CD4-positive, alpha-beta memory T cell (primary cell): Measurements from ENCODE around the gene NLRP3. TPM values are rescaled to one million over a fixed set of nuclear protein-coding genes. Genes with fewer than 3 reads are reported as not detected.

ENCODE experiments used
- CTCF ChIA-PET: fragments of 350-600 bp; sonication (Branson Sonifier 250); formaldehyde crosslinking; loops from one replicate; lab custom pipeline; 2021; ENCODE audit warnings: inconsistent platforms; ENCODE audit not compliant: partially characterized antibody; lab: Charles Lee
- POLR2A ChIA-PET: fragments of 350-600 bp; sonication (Branson Sonifier 250); formaldehyde crosslinking; loops from one replicate; lab custom pipeline; 2021; ENCODE audit not compliant: partially characterized antibody; lab: Charles Lee
- DNase-seq, 5 donors: peaks; one replicate each; pipeline versions ENCODE4 v3.0.0 to v3.0.0-alpha.2; 2020 to 2022; ENCODE audit warnings: mixed read lengths in 1 of 5
- H3K27ac ChIP-seq: one replicate; pipeline ENCODE4 v1.7.0; 2013; ENCODE audit warnings: low read depth, low read length
- H3K27me3 ChIP-seq: 2 replicates; pipeline ENCODE4 v1.7.0; 2013; ENCODE audit warnings: mild to moderate bottlenecking, low read length, moderate library complexity; ENCODE audit not compliant: insufficient read depth
- H3K36me3 ChIP-seq: 2 replicates; pipeline ENCODE4 v1.7.0; 2013; ENCODE audit warnings: mild to moderate bottlenecking, low read length, moderate library complexity; ENCODE audit not compliant: insufficient read depth
- H3K4me1 ChIP-seq: 2 replicates; pipeline ENCODE4 v1.7.0; 2013; ENCODE audit warnings: mild to moderate bottlenecking, low read length, moderate library complexity; ENCODE audit not compliant: insufficient read depth
- H3K4me3 ChIP-seq, 2 donors: one replicate each; pipeline ENCODE4 v1.7.0; 2013; ENCODE audit warnings: low read length in 2 of 2, mild to moderate bottlenecking in 1 of 2
- H3K9me3 ChIP-seq, 2 donors: one replicate each; pipeline ENCODE4 v1.7.0; 2013; ENCODE audit warnings: low read length in 2 of 2, control low read depth in 1 of 2; ENCODE audit not compliant: control insufficient read depth in 1 of 2
- H3K27ac Mint-ChIP-seq, 7 donors: one replicate each; pipeline ENCODE4 v1.8.0; 2020 to 2021; ENCODE audit warnings: mixed read lengths in 7 of 7, mild to moderate bottlenecking in 6 of 7, inconsistent platforms in 3 of 7, moderate library complexity in 3 of 7
- H3K27me3 Mint-ChIP-seq, 2 donors: one replicate each; pipeline ENCODE4 v1.8.0; 2020 to 2021; ENCODE audit warnings: mixed read lengths in 2 of 2
- H3K36me3 Mint-ChIP-seq, 2 donors: one replicate each; pipeline ENCODE4 v1.8.0; 2020 to 2021; ENCODE audit warnings: mixed read lengths in 2 of 2, inconsistent platforms in 1 of 2, mild to moderate bottlenecking in 1 of 2
- H3K4me1 Mint-ChIP-seq, 4 donors: one replicate each; pipeline ENCODE4 v1.8.0; 2020 to 2021; ENCODE audit warnings: mixed read lengths in 4 of 4, mild to moderate bottlenecking in 1 of 4
- H3K4me3 Mint-ChIP-seq, 8 donors: one replicate each; pipeline ENCODE4 v1.8.0; 2020 to 2021; ENCODE audit warnings: mixed read lengths in 8 of 8, mild to moderate bottlenecking in 7 of 8, moderate library complexity in 6 of 8, inconsistent platforms in 3 of 8
- H3K9me3 Mint-ChIP-seq, 8 donors: one replicate each; pipeline ENCODE4 v1.8.0; 2020 to 2021; ENCODE audit warnings: mixed read lengths in 8 of 8, mild to moderate bottlenecking in 5 of 8, inconsistent platforms in 3 of 8, moderate library complexity in 1 of 8
- intact Hi-C: fragments of 100-400 bp; cut with micrococcal nuclease; formaldehyde crosslinking; loops from one replicate; pipeline ENCODE4 v1.15.1; 2023
- polyA plus RNA-seq, 2 donors: library from polyadenylated mRNA; unstranded; fragments of 300-500 nt; fragmentation: Illumina TruSeq; gene quantifications; one replicate each; pipeline ENCODE4 v1.2.3, GENCODE V29; 2021
- total RNA-seq, 2 experiments: library from RNA; stranded (reverse); gene quantifications; one replicate each; pipeline ENCODE4 v1.2.3, GENCODE V29; 2021

NLRP3 gene
- total and polyA plus RNA-seq, 4 experiments from 2014 or later: 3.4 to 14.6 (median 9.2) TPM

- intact Hi-C loops: no loop called here
Measured at GRCh38 chr1:247417831-247418230, 1.9 kb downstream of the NLRP3 start.

GRCh38 chr1:247419336-247419735, 3.4 kb downstream of the NLRP3 start:
- Mint-ChIP-seq H3K4me1 (peaks cover 54 to 82% (median 66%) of the 10 kb centered on the region in 4 donors), H3K36me3 (peaks cover 40 to 49% of the 10 kb centered on the region in 2 donors), H3K9me3 (no peaks in the 10 kb centered on the region), H3K4me3 (peak overlapping the region; percentile 13 to 71 (median 55)), H3K27me3 (no peaks in the 10 kb centered on the region), H3K27ac (peak overlapping the region in 1 of 7 donors; percentile 32)
- no peaks in the 10 kb centered on the region for H3K27me3 ChIP-seq
- peaks cover 65% of the 10 kb centered on the region for H3K4me1 ChIP-seq
- no peak overlapping the region for H3K27ac ChIP-seq
- no peaks in the 10 kb centered on the region for H3K9me3 ChIP-seq
- ChIA-PET CTCF (no interaction called here), POLR2A (no interaction called here)
- peaks cover 16% of the 10 kb centered on the region for H3K36me3 ChIP-seq
- intact Hi-C loops: no loop called here
- DNase-seq: no peak
- no peak overlapping the region for H3K4me3 ChIP-seq

More at GRCh38 chr1:247417831-247418230, 1.9 kb downstream of the NLRP3 start:
- Mint-ChIP-seq H3K4me3 (peak overlapping the region in 7 of 8 donors; percentile 51 to 87 (median 80)), H3K27ac (peak overlapping the region in 4 of 7 donors; percentile 47 to 56 (median 50)), H3K4me1 (peaks cover 54 to 76% (median 64%) of the 10 kb centered on the region in 4 donors), H3K36me3 (peaks cover 25 to 34% of the 10 kb centered on the region in 2 donors), H3K9me3 (no peaks in the 10 kb centered on the region), H3K27me3 (no peaks in the 10 kb centered on the region)
- Histone ChIP-seq H3K27me3 (no peaks in the 10 kb centered on the region), H3K9me3 (no peaks in the 10 kb centered on the region), H3K4me1 (peaks cover 65% of the 10 kb centered on the region), H3K27ac (no peak overlapping the region), H3K36me3 (peaks cover 1% of the 10 kb centered on the region), H3K4me3 (no peak overlapping the region)
- CTCF ChIA-PET: interaction anchor here (3.4 to 9.6 kb wide), 2 partner anchors 28 to 69 kb away, joined by 20 to 104 read pairs; no protein-coding TSS in a partner anchor
- DNase-seq: no peak
- POLR2A ChIA-PET: interaction anchor here (2.3 to 3.3 kb wide), 2 partner anchors 28 to 45 kb away, joined by 7 to 50 read pairs; no protein-coding TSS in a partner anchor

GRCh38 chr1:247421074-247421473, 5.1 kb downstream of the NLRP3 start:
- Histone ChIP-seq H3K9me3 (no peaks in the 10 kb centered on the region), H3K27me3 (no peaks in the 10 kb centered on the region), H3K36me3 (peaks cover 33% of the 10 kb centered on the region), H3K4me1 (peaks cover 51% of the 10 kb centered on the region), H3K27ac (no peak overlapping the region), H3K4me3 (no peak overlapping the region)
- intact Hi-C loops: loop anchor here (2.0 kb wide), 1 partner anchor 14 kb away; no protein-coding TSS in a partner anchor
- CTCF ChIA-PET: interaction anchor here (1.2 to 4.7 kb wide), 3 partner anchors 10 to 66 kb away, joined by 3 to 26 read pairs (median 5); no protein-coding TSS in a partner anchor
- Mint-ChIP-seq H3K9me3 (no peaks in the 10 kb centered on the region), H3K27ac (peak overlapping the region in 5 of 7 donors; percentile 0 to 77 (median 18)), H3K4me3 (peak overlapping the region; percentile 37 to 71 (median 65)), H3K36me3 (peaks cover 57 to 64% of the 10 kb centered on the region in 2 donors), H3K27me3 (no peaks in the 10 kb centered on the region), H3K4me1 (peaks cover 47 to 81% (median 63%) of the 10 kb centered on the region in 4 donors)
- POLR2A ChIA-PET: interaction anchor here (0.8 to 1.4 kb wide), 2 partner anchors 27 to 32 kb away, joined by 3 to 4 read pairs; no protein-coding TSS in a partner anchor
- no peak for DNase-seq

- intact Hi-C loops: no loop called here
- peaks cover 54 to 68% of the 10 kb centered on the region in 2 donors for H3K36me3 Mint-ChIP-seq
Measured at GRCh38 chr1:247429496-247429895, 13.5 kb downstream of the NLRP3 start.

GRCh38 chr1:247430434-247430833, 14.5 kb downstream of the NLRP3 start:
- POLR2A ChIA-PET: interaction anchor here (2.8 kb wide), 1 partner anchor 14 kb away, joined by 9 read pairs; the partner anchor contains the start of gene NLRP3
- Mint-ChIP-seq H3K9me3 (peaks cover 0 to 1% (median 0%) of the 10 kb centered on the region in 8 donors), H3K36me3 (peaks cover 51 to 67% of the 10 kb centered on the region in 2 donors), H3K4me1 (peaks cover 15 to 26% (median 19%) of the 10 kb centered on the region in 4 donors), H3K27me3 (no peaks in the 10 kb centered on the region), H3K4me3 (no peak overlapping the region), H3K27ac (peak overlapping the region in 3 of 7 donors; percentile 37 to 83 (median 53))
- no peaks in the 10 kb centered on the region for H3K9me3 ChIP-seq
- CTCF ChIA-PET: interaction anchor here (1.2 to 1.5 kb wide), 2 partner anchors 40 to 58 kb away, joined by 4 to 6 read pairs; no protein-coding TSS in a partner anchor
- intact Hi-C loops: no loop called here
- peaks cover 4% of the 10 kb centered on the region for H3K4me1 ChIP-seq
- H3K27ac ChIP-seq: no peak overlapping the region
- peaks cover 18% of the 10 kb centered on the region for H3K36me3 ChIP-seq
- DNase-seq: no peak
- no peak overlapping the region for H3K4me3 ChIP-seq
- H3K27me3 ChIP-seq: no peaks in the 10 kb centered on the region

More at GRCh38 chr1:247429496-247429895, 13.5 kb downstream of the NLRP3 start:
- Histone ChIP-seq H3K36me3 (peaks cover 27% of the 10 kb centered on the region), H3K9me3 (no peaks in the 10 kb centered on the region), H3K4me3 (no peak overlapping the region), H3K27me3 (no peaks in the 10 kb centered on the region), H3K4me1 (peaks cover 4% of the 10 kb centered on the region), H3K27ac (no peak overlapping the region)
- ChIA-PET CTCF (no interaction called here), POLR2A (interaction anchor here (1.3 to 2.8 kb wide), 2 partner anchors 13 kb away, joined by 3 to 9 read pairs; partner anchors contain the start of gene NLRP3)
- DNase-seq: no peak
- Mint-ChIP-seq H3K27me3 (no peaks in the 10 kb centered on the region), H3K4me3 (no peak overlapping the region), H3K9me3 (peaks cover 0 to 1% (median 0%) of the 10 kb centered on the region in 8 donors), H3K27ac (peak overlapping the region in 2 of 7 donors; percentile 31 to 73), H3K4me1 (peaks cover 12 to 31% (median 18%) of the 10 kb centered on the region in 4 donors)

GRCh38 chr1:247431643-247432042, 15.7 kb downstream of the NLRP3 start:
- DNase-seq: no peak
- peak overlapping the region in 2 of 7 donors; percentile 11 to 63 for H3K27ac Mint-ChIP-seq
- POLR2A ChIA-PET: interaction anchor here (0.8 to 2.8 kb wide), 2 partner anchors 15 to 41 kb away, joined by 3 to 9 read pairs; partner anchors contain the start of gene NLRP3

GRCh38 chr1:247434005-247434404, 18.0 kb downstream of the NLRP3 start:
- Histone ChIP-seq H3K27me3 (no peaks in the 10 kb centered on the region), H3K36me3 (peaks cover 19% of the 10 kb centered on the region), H3K27ac (no peak overlapping the region), H3K4me1 (no peaks in the 10 kb centered on the region), H3K9me3 (no peaks in the 10 kb centered on the region), H3K4me3 (no peak overlapping the region)
- Mint-ChIP-seq H3K36me3 (peaks cover 65 to 77% of the 10 kb centered on the region in 2 donors), H3K9me3 (peaks cover 0 to 1% (median 0%) of the 10 kb centered on the region in 8 donors), H3K4me1 (peaks cover 0 to 17% (median 15%) of the 10 kb centered on the region in 4 donors), H3K27me3 (no peaks in the 10 kb centered on the region), H3K4me3 (peak overlapping the region in 1 of 8 donors; percentile 10), H3K27ac (no peak overlapping the region)
- ChIA-PET CTCF (interaction anchor here (1.1 kb wide), 1 partner anchor 52 kb away, joined by 3 read pairs; no protein-coding TSS in a partner anchor), POLR2A (interaction anchor here (1.3 kb wide), 1 partner anchor 18 kb away, joined by 3 read pairs; the partner anchor contains the start of gene NLRP3)
- DNase-seq: no peak
- intact Hi-C loops: no loop called here

More at GRCh38 chr1:247431643-247432042, 15.7 kb downstream of the NLRP3 start:
- no peaks in the 10 kb centered on the region for H3K27me3 ChIP-seq
- H3K9me3 Mint-ChIP-seq: peaks cover 0 to 1% (median 0%) of the 10 kb centered on the region in 8 donors
- no peak overlapping the region for H3K27ac ChIP-seq
- H3K4me3 Mint-ChIP-seq: no peak overlapping the region
- intact Hi-C loops: no loop called here
- H3K36me3 ChIP-seq: peaks cover 10% of the 10 kb centered on the region
- CTCF ChIA-PET: interaction anchor here (0.7 to 2.1 kb wide), 5 partner anchors 10 to 59 kb away, joined by 3 to 11 read pairs (median 4); no protein-coding TSS in a partner anchor
- H3K9me3 ChIP-seq: no peaks in the 10 kb centered on the region
- H3K4me1 Mint-ChIP-seq: peaks cover 7 to 16% (median 13%) of the 10 kb centered on the region in 4 donors
- H3K36me3 Mint-ChIP-seq: peaks cover 50 to 67% of the 10 kb centered on the region in 2 donors
- no peaks in the 10 kb centered on the region for H3K4me1 ChIP-seq
- H3K4me3 ChIP-seq: no peak overlapping the region
- no peaks in the 10 kb centered on the region for H3K27me3 Mint-ChIP-seq
